ENCODE results near the gene HAX1. TPM values are rescaled to one million over a fixed set of nuclear protein-coding genes. Genes with fewer than 3 reads are reported as not detected.
"Not testable (repeated sequence)": the region's sequence is repeated elsewhere in the genome, so short reads cannot be mapped to it uniquely, and the experiment has no call there.

Gene HAX1
- total and polyA plus RNA-seq, 10 of the 15 experiments (the other 5 are each of a cell fraction or from before 2014, with no cell fraction given), result 95.3 to 288 (median 147) TPM

- BruUV-seq (replicated peaks), result no TSS peak
- ChIA-PET CTCF (interaction anchor here (0.7 to 3.5 kb wide), 3 partner anchors 47 to 154 kb away, joined by 3 to 38 read pairs (median 3); no protein-coding TSS in a partner anchor), RAD21 (ENCODE audit: unreplicated experiment) (interaction anchor here (2.5 kb wide), 1 partner anchor 58 kb away, joined by 11 read pairs; no protein-coding TSS in a partner anchor), POLR2A (no interaction called here), SMC1A (ENCODE audit: uncharacterized antibody, unreplicated experiment) (interaction anchor here (0.7 to 1.1 kb wide), 3 partner anchors 57 to 77 kb away, joined by 3 to 9 read pairs (median 3); no protein-coding TSS in a partner anchor)
- FAIRE-seq (no peak), ATAC-seq (no peak), DNase-seq (ENCODE audit: low read depth, low spot score) (no peak)
- Histone ChIP-seq H3K4me1 (ENCODE audit: control insufficient read depth, insufficient read depth, low read length) (peaks cover 5% of the 10 kb centered on the region), H3K9ac (ENCODE audit: control insufficient read depth, insufficient read depth, low read length) (no peak overlapping the region), H3K36me3 (ENCODE audit: control insufficient read depth in 2 of 2, insufficient read depth in 2 of 2, low read length in 1 of 2) (no peaks in the 10 kb centered on the region; a peak in 2 of 4 replicates), H3K4me2 (ENCODE audit: control insufficient read depth, insufficient read depth) (no peak overlapping the region), H4K20me1 (ENCODE audit: control insufficient read depth, insufficient read depth) (no peaks in the 10 kb centered on the region), H3K27me3 (replicated peaks in 1 of 2; ENCODE audit: control insufficient read depth in 2 of 2, insufficient read depth in 2 of 2, low read length in 1 of 2) (no peaks in the 10 kb centered on the region), H3K9me3 (replicated peaks; ENCODE audit: control insufficient read depth, insufficient read depth, low read length) (no peaks in the 10 kb centered on the region), H2AFZ (ENCODE audit: control insufficient read depth, low read depth, low read length) (no peak overlapping the region), H3K79me2 (ENCODE audit: control insufficient read depth, insufficient read depth, low read length) (peaks cover 13% of the 10 kb centered on the region), H3K4me3 (no peak overlapping the region), H3K27ac (ENCODE audit: control insufficient read depth, insufficient read depth) (no peak overlapping the region)
- in situ Hi-C loops (cut with MboI) (no loop called here), intact Hi-C loops (cut with micrococcal nuclease; ENCODE audit: unreplicated experiment) (loop anchor here (1.0 kb wide), 1 partner anchor 59 kb away; no protein-coding TSS in a partner anchor)
- WGBS (ENCODE audit: insufficient coverage, insufficient replicate concordance, low lambda C conversion rate, missing lambda C conversion rate), result 92% methylated on average over 7 of the region's 7 CpGs
- TF ChIP-seq ELK1 (IDR thresholded peaks at IDR 0.05; ENCODE audit: low read depth, low read length) (no peak), CTCF (IDR thresholded peaks at IDR 0.05 in 2 of 3, conservative IDR thresholded peaks at IDR 0.05 in 1 of 3; ENCODE audit: control insufficient read depth in 2 of 3, extremely low read depth in 1 of 3, insufficient read depth in 1 of 3, low read depth in 3 of 3, low read length in 3 of 3) (peak; percentile 17 to 22 (median 21); a peak in 2 of 6 replicates), KAT2A (conservative IDR thresholded peaks at IDR 0.05; ENCODE audit: control insufficient read depth, low read depth, low read length) (no peak), RAD21 (IDR thresholded peaks at IDR 0.05; ENCODE audit: insufficient read depth, low read depth, low read length) (peak; percentile 29; the same call in 1 of the 2 replicates)
These were observed 4.4 kb downstream of the HAX1 start for GRCh38 chr1:154276797-154277196.

- H3K27ac ChIP-seq (ENCODE audit: control insufficient read depth, insufficient read depth); BruUV-seq (replicated peaks); H4K20me1 ChIP-seq (ENCODE audit: control insufficient read depth, insufficient read depth); H2AFZ ChIP-seq (ENCODE audit: control insufficient read depth, low read depth, low read length); H3K4me3 ChIP-seq; H3K4me1 ChIP-seq (ENCODE audit: control insufficient read depth, insufficient read depth, low read length); H3K27me3 ChIP-seq (replicated peaks in 1 of 2; ENCODE audit: control insufficient read depth in 2 of 2, insufficient read depth in 2 of 2, low read length in 1 of 2); ATAC-seq; CTCF ChIA-PET; H3K36me3 ChIP-seq (ENCODE audit: control insufficient read depth in 2 of 2, insufficient read depth in 2 of 2, low read length in 1 of 2); H3K4me2 ChIP-seq (ENCODE audit: control insufficient read depth, insufficient read depth); H3K79me2 ChIP-seq (ENCODE audit: control insufficient read depth, insufficient read depth, low read length); DNase-seq (ENCODE audit: low read depth, low spot score); in situ Hi-C loops (cut with MboI); FAIRE-seq; H3K9me3 ChIP-seq (replicated peaks; ENCODE audit: control insufficient read depth, insufficient read depth, low read length); SMC1A ChIA-PET (ENCODE audit: uncharacterized antibody, unreplicated experiment); RAD21 ChIA-PET (ENCODE audit: unreplicated experiment); H3K9ac ChIP-seq (ENCODE audit: control insufficient read depth, insufficient read depth, low read length); intact Hi-C loops (cut with micrococcal nuclease; ENCODE audit: unreplicated experiment); POLR2A ChIA-PET: not testable (repeated sequence)
- WGBS (ENCODE audit: insufficient coverage, insufficient replicate concordance, low lambda C conversion rate, missing lambda C conversion rate), result no CpG with 5 or more reads among the region's 30 CpGs
These were observed 15.2 kb downstream of the HAX1 start for GRCh38 chr1:154287591-154287990.
